Stimulated activated CD4-positive, alpha-beta T cell treated with anti-CD3 and anti-CD28 coated beads, Interleukin-1b, Interleukin-23, amount 100 ng/mL, for 48 hours (primary cell): Measurements from ENCODE around the gene RNF115.
A peak's percentile ranks its signal among the peaks of the same experiment; 100 is the strongest.
"Not testable (repeated sequence)": the region's sequence is repeated elsewhere in the genome, so short reads cannot be mapped to it uniquely, and the experiment has no call there.

Experiments
- DNase-seq: peaks from one replicate; pipeline ENCODE4 v3.0.0-alpha.2; 2020

The RNF115 gene

GRCh38 chr1:145726193-145726592 is 97.7 kb downstream of the RNF115 start:
- DNase-seq: not testable (repeated sequence)

- DNase-seq: peak; percentile 65
Observed at GRCh38 chr1:145720878-145721671, 102.8 kb downstream of the RNF115 start.

GRCh38 chr1:145720556-145720877 is 103.4 kb downstream of the RNF115 start:
- DNase-seq: no peak

- DNase-seq: no peak
Observed at GRCh38 chr1:145719230-145720079, 104.4 kb downstream of the RNF115 start, which contains the start of gene CD160. Gene CD160, plus strand, starts transcription at chr1:145719499. Its CDS starts 8,829 bp downstream, at chr1:145728328.

GRCh38 chr1:145718465-145718864 is 105.4 kb downstream of the RNF115 start:
- not testable (repeated sequence) for DNase-seq

GRCh38 chr1:145717833-145718232 is 106.1 kb downstream of the RNF115 start:
- no peak for DNase-seq

- no peak for DNase-seq
Observed at GRCh38 chr1:145716641-145717345, 107.1 kb downstream of the RNF115 start.

- DNase-seq: no peak
Observed at GRCh38 chr1:145714524-145715111, 109.3 kb downstream of the RNF115 start.

GRCh38 chr1:145711213-145711651 is 112.7 kb downstream of the RNF115 start:
- no peak for DNase-seq

GRCh38 chr1:145710291-145711027 is 113.4 kb downstream of the RNF115 start:
- DNase-seq: no peak

GRCh38 chr1:145708063-145708462 is 115.8 kb downstream of the RNF115 start:
- DNase-seq: no peak

- DNase-seq: no peak
Observed at GRCh38 chr1:145707183-145707867, 116.6 kb downstream of the RNF115 start, which contains the start of gene PDZK1. Gene PDZK1, minus strand, starts transcription at chr1:145707368. Its CDS starts 19,347 bp downstream, at chr1:145688021.

- no peak for DNase-seq
Observed at GRCh38 chr1:145706086-145706664, 117.7 kb downstream of the RNF115 start.

- no peak for DNase-seq
Observed at GRCh38 chr1:145705622-145706021, 118.3 kb downstream of the RNF115 start.

GRCh38 chr1:145702826-145703225 is 121.1 kb downstream of the RNF115 start:
- DNase-seq: no peak

- no peak for DNase-seq
Observed at GRCh38 chr1:145702052-145702451, 121.8 kb downstream of the RNF115 start.

GRCh38 chr1:145701306-145701862 is 122.5 kb downstream of the RNF115 start:
- no peak for DNase-seq

- no peak for DNase-seq
Observed at GRCh38 chr1:145696630-145696960, 127.3 kb downstream of the RNF115 start.

- no peak for DNase-seq
Observed at GRCh38 chr1:145695821-145696629, 127.9 kb downstream of the RNF115 start.
